Measurements from ENCODE around the gene KCNH2. TPM values are rescaled to one million over a fixed set of nuclear protein-coding genes. Genes with fewer than 3 reads are reported as not detected.

Gene KCNH2
- total RNA-seq, 1 donor from 2014 or later: 0.37 TPM

GRCh38 chr7:150997075-150997511, 19.0 kb upstream of the KCNH2 start:
- intact Hi-C loops (cut with micrococcal nuclease): loop anchor here (2.0 kb wide), 1 partner anchor 14 kb away; no protein-coding TSS in a partner anchor
- Mint-ChIP-seq H3K4me1 (peaks cover 13% of the 10 kb centered on the region), H3K27ac (no peak overlapping the region), H3K4me3 (no peak overlapping the region), H3K36me3 (ENCODE audit: low read depth) (no peaks in the 10 kb centered on the region), H3K27me3 (no peaks in the 10 kb centered on the region), H3K9me3 (no peaks in the 10 kb centered on the region)
- no peak for DNase-seq

DNA sequence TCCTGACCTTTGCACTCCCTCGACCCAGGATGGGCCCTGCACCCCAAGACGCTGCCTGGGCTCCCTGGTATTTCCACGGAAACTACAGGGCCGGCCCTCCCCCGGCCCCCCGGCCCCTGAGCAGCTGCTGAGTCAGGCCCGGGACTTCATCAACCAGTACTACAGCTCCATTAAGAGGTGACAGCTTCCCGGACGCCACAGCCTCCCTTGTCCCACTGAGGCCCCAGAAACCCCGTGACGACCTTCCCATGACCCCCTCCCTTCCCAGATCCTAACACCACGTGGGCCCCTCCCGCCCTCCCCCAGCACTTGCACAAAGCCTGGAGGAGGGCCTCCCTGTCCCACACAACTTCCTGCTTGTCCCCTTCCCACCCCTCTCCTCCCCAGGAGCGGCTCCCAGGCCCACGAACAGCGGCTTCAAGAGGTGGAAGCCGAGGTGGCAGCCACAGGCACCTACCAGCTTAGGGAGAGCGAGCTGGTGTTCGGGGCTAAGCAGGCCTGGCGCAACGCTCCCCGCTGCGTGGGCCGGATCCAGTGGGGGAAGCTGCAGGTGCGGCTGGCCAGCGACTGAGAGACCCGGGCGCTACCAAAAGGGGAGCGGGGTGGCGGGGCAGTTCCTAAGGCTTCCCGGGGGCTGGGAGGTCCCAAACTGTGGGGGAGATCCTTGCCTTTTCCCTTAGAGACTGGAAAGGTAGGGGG, 18.4 kb upstream of the KCNH2 start:
- Mint-ChIP-seq H3K27me3 (no peaks in the 10 kb centered on the region), H3K9me3 (no peaks in the 10 kb centered on the region), H3K36me3 (ENCODE audit: low read depth) (no peaks in the 10 kb centered on the region), H3K27ac (peak overlapping the region; percentile 62), H3K4me1 (peaks cover 13% of the 10 kb centered on the region), H3K4me3 (peak overlapping the region; percentile 35)
- intact Hi-C loops (cut with micrococcal nuclease): loop anchor here (2.0 kb wide), 1 partner anchor 14 kb away; no protein-coding TSS in a partner anchor
- DNase-seq: no peak

GRCh38 chr7:150994838-150995510, 16.9 kb upstream of the KCNH2 start:
- Mint-ChIP-seq H3K9me3 (no peaks in the 10 kb centered on the region), H3K36me3 (ENCODE audit: low read depth) (no peaks in the 10 kb centered on the region), H3K4me3 (peak overlapping the region; percentile 41), H3K27me3 (no peaks in the 10 kb centered on the region), H3K27ac (peak overlapping the region; percentile 53), H3K4me1 (peaks cover 13% of the 10 kb centered on the region)
- DNase-seq: no peak
- intact Hi-C loops (cut with micrococcal nuclease): no loop called here

GRCh38 chr7:150994141-150994837, 16.2 kb upstream of the KCNH2 start:
- intact Hi-C loops (cut with micrococcal nuclease): no loop called here
- Mint-ChIP-seq H3K27ac (peak overlapping the region; percentile 53), H3K9me3 (no peaks in the 10 kb centered on the region)

GRCh38 chr7:150993511-150993910, 15.4 kb upstream of the KCNH2 start:
- H3K27ac Mint-ChIP-seq: no peak overlapping the region
- no peak overlapping the region for H3K4me3 Mint-ChIP-seq
- no peak for DNase-seq
- H3K9me3 Mint-ChIP-seq: no peaks in the 10 kb centered on the region
- peaks cover under 1% of the 10 kb centered on the region for H3K27me3 Mint-ChIP-seq
- H3K4me1 Mint-ChIP-seq: peaks cover 19% of the 10 kb centered on the region
- intact Hi-C loops (cut with micrococcal nuclease): no loop called here
- H3K36me3 Mint-ChIP-seq (ENCODE audit: low read depth): no peaks in the 10 kb centered on the region

More at GRCh38 chr7:150994141-150994837, 16.2 kb upstream of the KCNH2 start:
- Mint-ChIP-seq H3K36me3 (ENCODE audit: low read depth) (no peaks in the 10 kb centered on the region), H3K4me3 (peak overlapping the region; percentile 41), H3K27me3 (no peaks in the 10 kb centered on the region), H3K4me1 (peaks cover 14% of the 10 kb centered on the region)
- peak; percentile 79 for DNase-seq

GRCh38 chr7:150992833-150993302, 14.7 kb upstream of the KCNH2 start:
- Mint-ChIP-seq H3K27me3 (peaks cover 4% of the 10 kb centered on the region), H3K9me3 (no peaks in the 10 kb centered on the region), H3K27ac (no peak overlapping the region), H3K4me3 (no peak overlapping the region), H3K36me3 (ENCODE audit: low read depth) (no peaks in the 10 kb centered on the region), H3K4me1 (peaks cover 25% of the 10 kb centered on the region)
- peak; percentile 76 for DNase-seq
- intact Hi-C loops (cut with micrococcal nuclease): no loop called here

- no peaks in the 10 kb centered on the region for H3K36me3 Mint-ChIP-seq (ENCODE audit: low read depth)
- no peaks in the 10 kb centered on the region for H3K9me3 Mint-ChIP-seq
- H3K4me3 Mint-ChIP-seq: no peak overlapping the region
- no peak overlapping the region for H3K27ac Mint-ChIP-seq
- H3K4me1 Mint-ChIP-seq: peaks cover 22% of the 10 kb centered on the region
- intact Hi-C loops (cut with micrococcal nuclease): no loop called here
- peaks cover 4% of the 10 kb centered on the region for H3K27me3 Mint-ChIP-seq
- no peak for DNase-seq
These were observed 14.0 kb upstream of the KCNH2 start for GRCh38 chr7:150992051-150992640.

GRCh38 chr7:150990416-150991186, 12.5 kb upstream of the KCNH2 start, which contains the start of gene NOS3:
NOS3 (plus strand) TSS chr7:150991017; CDS start chr7:150993804, 2,787 bp downstream.
- peaks cover 29% of the 10 kb centered on the region for H3K4me1 Mint-ChIP-seq
- intact Hi-C loops (cut with micrococcal nuclease): no loop called here
- no peak within 1 kb of the TSS for H3K4me3 Mint-ChIP-seq
- no peaks in the 10 kb centered on the region for H3K9me3 Mint-ChIP-seq
- no peak within 1 kb of the TSS for H3K27ac Mint-ChIP-seq
- H3K36me3 Mint-ChIP-seq (ENCODE audit: low read depth): no peaks in the 10 kb centered on the region
- DNase-seq: no peak
- peaks cover 7% of the 10 kb centered on the region for H3K27me3 Mint-ChIP-seq

DNA sequence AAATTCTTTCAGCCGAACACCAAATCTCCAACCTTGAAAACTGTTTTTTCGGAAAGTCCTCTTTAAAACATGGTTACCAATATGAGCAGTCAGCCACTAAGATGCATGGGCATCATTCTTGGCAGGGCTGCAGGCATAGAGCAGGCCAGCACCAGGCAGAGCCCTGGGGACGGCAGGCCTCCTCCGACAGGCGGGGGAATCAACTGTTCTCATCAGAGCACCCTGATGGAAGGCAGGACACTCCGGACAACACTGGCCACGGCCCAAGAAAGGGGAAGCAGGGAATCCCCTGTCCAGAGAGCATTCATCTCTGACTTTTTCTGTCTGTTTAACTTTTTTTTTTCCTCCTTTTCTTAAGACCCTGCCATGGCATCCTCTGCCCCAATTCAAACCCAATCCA, 11.3 kb upstream of the KCNH2 start:
- no peak overlapping the region for H3K4me3 Mint-ChIP-seq
- H3K36me3 Mint-ChIP-seq (ENCODE audit: low read depth): no peaks in the 10 kb centered on the region
- no peaks in the 10 kb centered on the region for H3K9me3 Mint-ChIP-seq
- H3K4me1 Mint-ChIP-seq: peaks cover 26% of the 10 kb centered on the region
- intact Hi-C loops (cut with micrococcal nuclease): loop anchor here (5.0 to 10.0 kb wide), 2 partner anchors 212 to 635 kb away; no protein-coding TSS in a partner anchor
- DNase-seq: no peak
- no peak overlapping the region for H3K27ac Mint-ChIP-seq
- H3K27me3 Mint-ChIP-seq: peaks cover 12% of the 10 kb centered on the region

GRCh38 chr7:150988230-150989226, 10.4 kb upstream of the KCNH2 start:
- DNase-seq: peak; percentile 91
- Mint-ChIP-seq H3K4me1 (peaks cover 21% of the 10 kb centered on the region), H3K9me3 (no peaks in the 10 kb centered on the region), H3K27me3 (peaks cover 16% of the 10 kb centered on the region), H3K36me3 (ENCODE audit: low read depth) (no peaks in the 10 kb centered on the region), H3K4me3 (peak overlapping the region; percentile 67), H3K27ac (peak overlapping the region; percentile 40)
- intact Hi-C loops (cut with micrococcal nuclease): loop anchor here (1.0 to 10.0 kb wide), 3 partner anchors 90 to 634 kb away; no protein-coding TSS in a partner anchor

GRCh38 chr7:150986556-150986955, 8.4 kb upstream of the KCNH2 start:
- no peak for DNase-seq
- Mint-ChIP-seq H3K36me3 (ENCODE audit: low read depth) (no peaks in the 10 kb centered on the region), H3K27me3 (peaks cover 33% of the 10 kb centered on the region), H3K4me3 (no peak overlapping the region), H3K27ac (no peak overlapping the region), H3K4me1 (peaks cover 19% of the 10 kb centered on the region), H3K9me3 (peaks cover 6% of the 10 kb centered on the region)
- intact Hi-C loops (cut with micrococcal nuclease): loop anchor here (1.0 to 10.0 kb wide), 4 partner anchors 12 to 632 kb away; no protein-coding TSS in a partner anchor

DNA sequence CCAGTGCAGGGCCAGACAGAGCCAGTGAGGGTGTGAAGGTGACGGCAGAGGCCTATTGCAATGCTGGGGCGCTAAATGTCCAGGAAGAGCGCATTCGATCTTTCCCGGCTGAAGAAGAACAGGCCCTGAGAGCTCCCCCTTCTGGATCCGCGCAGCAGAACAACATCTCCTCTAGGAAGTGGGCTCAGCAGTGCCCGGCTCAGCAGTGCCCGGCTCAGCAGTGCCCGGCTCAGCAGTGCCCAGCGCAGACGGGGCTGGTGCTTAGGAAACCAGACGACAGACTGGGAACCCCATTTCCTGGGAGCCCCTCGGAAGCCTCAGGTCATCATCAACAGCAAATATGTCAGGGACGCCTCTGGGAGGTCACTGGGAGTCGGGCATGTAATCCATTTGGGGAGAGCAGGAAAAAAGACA, 8.0 kb upstream of the KCNH2 start:
- Mint-ChIP-seq H3K4me3 (no peak overlapping the region), H3K9me3 (peaks cover 6% of the 10 kb centered on the region), H3K27me3 (peaks cover 37% of the 10 kb centered on the region), H3K36me3 (ENCODE audit: low read depth) (no peaks in the 10 kb centered on the region), H3K27ac (no peak overlapping the region), H3K4me1 (peaks cover 19% of the 10 kb centered on the region)
- intact Hi-C loops (cut with micrococcal nuclease): loop anchor here (1.0 to 10.0 kb wide), 4 partner anchors 12 to 631 kb away; no protein-coding TSS in a partner anchor
- peak; percentile 87 for DNase-seq

All from activated CD4-positive, alpha-beta T cell treated with anti-CD3 and anti-CD28 coated beads, Interleukin-2, amount 10 ng/mL, durations not matched to agents 24 days and 14 days (primary cell).